Neural cell (in vitro differentiated cells): ENCODE measurements around the gene OXT. TPM values are rescaled to one million over a fixed set of nuclear protein-coding genes. Genes with fewer than 3 reads are reported as not detected.

ENCODE experiments used
- H2AFZ ChIP-seq: fragments of 200-600, 300-800 bp; sonication (generic), shearing (Covaris generic); 2 replicates; pipeline ENCODE4 v1.6.0; 2014; ENCODE audit warnings: low read depth, mild to moderate bottlenecking, antibody characterized with exemption, low read length, moderate library complexity
- H3F3A ChIP-seq: fragments of 200-600 bp; shearing (Covaris generic); 2 replicates; pipeline ENCODE4 v1.6.1; 2016; ENCODE audit warnings: mild to moderate bottlenecking, moderate library complexity, mixed read lengths, antibody characterized with exemption, low read length; ENCODE audit not compliant: insufficient read depth, poor library complexity, severe bottlenecking
- H3K27ac ChIP-seq: fragments of 200-600, 300-800 bp; sonication (generic), shearing (Covaris generic); 2 replicates; pipeline ENCODE4 v1.5.1; 2014; ENCODE audit warnings: mild to moderate bottlenecking, low read length, moderate library complexity
- H3K27me3 ChIP-seq: fragments of 300-800, 200-600 bp; sonication (generic), shearing (Covaris generic); 2 replicates; pipeline ENCODE4 v1.6.0; 2014; ENCODE audit warnings: mild to moderate bottlenecking, low read depth, low read length, moderate library complexity; ENCODE audit not compliant: insufficient read depth
- H3K36me3 ChIP-seq: fragments of 300-800, 200-600 bp; sonication (generic), shearing (Covaris generic); 2 replicates; pipeline ENCODE4 v1.5.1; 2014; ENCODE audit warnings: mild to moderate bottlenecking, antibody characterized with exemption, low read length, moderate library complexity; ENCODE audit not compliant: insufficient read depth
- H3K4me2 ChIP-seq: fragments of 300-800, 200-600 bp; sonication (generic), shearing (Covaris generic); 2 replicates; pipeline ENCODE4 v1.6.0; 2014; ENCODE audit warnings: mild to moderate bottlenecking, low read length
- H3K4me3 ChIP-seq: fragments of 300-800, 200-600 bp; sonication (generic), shearing (Covaris generic); 2 replicates; pipeline ENCODE4 v1.5.1; 2014; ENCODE audit warnings: mild to moderate bottlenecking, low read length, moderate library complexity
- H3K79me2 ChIP-seq: fragments of 200-600 bp; shearing (Covaris generic); replicated peaks from 2 replicates; pipeline ENCODE4 v1.6.0; 2014; ENCODE audit warnings: mild to moderate bottlenecking, low read length, moderate library complexity; ENCODE audit not compliant: insufficient read depth
- H3K9ac ChIP-seq: fragments of 300-800, 200-600 bp; sonication (generic), shearing (Covaris generic); 2 replicates; pipeline ENCODE4 v1.6.1; 2016; ENCODE audit warnings: mild to moderate bottlenecking, low read length, mixed read lengths
- H3K9me2 ChIP-seq: fragments of 200-600 bp; shearing (Covaris generic); 2 replicates; pipeline ENCODE4 v1.6.1; 2016; ENCODE audit warnings: mild to moderate bottlenecking, low read length, mixed read lengths; ENCODE audit not compliant: insufficient read depth
- H3K9me3 ChIP-seq: fragments of 200-600, 300-800 bp; sonication (generic), shearing (Covaris generic); 2 replicates; pipeline ENCODE4 v1.6.1; 2016; ENCODE audit warnings: mild to moderate bottlenecking, mixed run types, low read length, moderate library complexity, mixed read lengths
- H4K20me1 ChIP-seq: fragments of 200-600 bp; shearing (Covaris generic); 2 replicates; pipeline ENCODE4 v1.6.1; 2016; ENCODE audit warnings: mild to moderate bottlenecking, mixed run types; ENCODE audit not compliant: insufficient read depth
- EP300 ChIP-seq: fragments of 450-650 bp; conservative IDR thresholded peaks from 2 replicates; pipeline ENCODE4 v1.6.1; 2014; ENCODE audit warnings: antibody characterized with exemption, mild to moderate bottlenecking, moderate library complexity; ENCODE audit not compliant: poor library complexity, severe bottlenecking
- EZH2 ChIP-seq: fragments of 200-600, 300-800 bp; shearing (Covaris generic), sonication (generic); IDR thresholded peaks from 2 replicates; pipeline ENCODE4 v1.6.1; 2014; ENCODE audit warnings: antibody characterized with exemption, low read length, borderline replicate concordance, mild to moderate bottlenecking; ENCODE audit not compliant: insufficient read depth, poor library complexity, severe bottlenecking
- MXI1 ChIP-seq: fragments of 450-650 bp; conservative IDR thresholded peaks from 2 replicates; pipeline ENCODE4 v1.6.1; 2014; ENCODE audit warnings: antibody characterized with exemption, mild to moderate bottlenecking; ENCODE audit not compliant: poor library complexity, severe bottlenecking
- POLR2AphosphoS5 ChIP-seq: IDR thresholded peaks from 2 replicates; pipeline ENCODE4 v1.6.1; 2012
- RAD21 ChIP-seq: fragments of 450-650 bp; conservative IDR thresholded peaks from 2 replicates; pipeline ENCODE4 v1.6.1; 2014; ENCODE audit warnings: antibody characterized with exemption, mild to moderate bottlenecking, moderate library complexity
- SMC3 ChIP-seq: fragments of 450-650 bp; conservative IDR thresholded peaks from 2 replicates; pipeline ENCODE4 v1.6.1; 2014; ENCODE audit warnings: antibody characterized with exemption, mild to moderate bottlenecking, moderate library complexity; ENCODE audit not compliant: poor library complexity
- TAF1 ChIP-seq: IDR thresholded peaks from 2 replicates; pipeline ENCODE4 v1.6.1; 2012; ENCODE audit warnings: low read depth
- polyA plus RNA-seq: library from polyadenylated mRNA; depleted of rRNA; stranded (reverse); fragments of >200 nt; gene quantifications from 2 replicates; pipeline ENCODE4 v1.2.3, GENCODE V29; 2014
- TF ChIP-seq, protein P1 (sequence below): fragments of 450-650 bp; IDR thresholded peaks from 2 replicates; pipeline ENCODE4 v1.5.1; 2014; ENCODE audit warnings: antibody characterized with exemption, mild to moderate bottlenecking, moderate library complexity; ENCODE audit not compliant: poor library complexity, severe bottlenecking
- TF ChIP-seq, protein P2 (sequence below): IDR thresholded peaks from 2 replicates; pipeline ENCODE4 v1.6.1; 2012; ENCODE audit warnings: borderline replicate concordance

Gene OXT
- polyA plus RNA-seq, 1 donor from 2014 or later = not detected

DNA sequence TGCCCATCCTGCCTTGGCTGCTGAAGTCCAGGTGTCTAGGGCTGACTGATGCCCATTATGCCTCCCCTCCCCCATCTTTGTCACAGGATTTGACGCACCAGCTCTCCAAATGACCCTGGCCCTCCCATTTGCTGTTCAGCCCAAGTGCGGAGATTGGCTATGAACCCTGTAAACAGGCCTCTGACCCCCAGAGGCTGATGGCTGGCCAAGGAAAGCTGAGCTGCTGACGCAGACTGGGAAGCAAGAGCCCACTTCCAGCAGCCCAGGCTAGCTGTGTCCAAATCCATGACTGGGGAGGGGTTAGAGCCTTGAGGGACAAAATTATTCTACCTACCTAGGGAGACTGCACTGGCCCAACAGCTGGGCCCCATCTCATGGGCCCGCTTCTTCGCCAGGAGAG is 28.8 kb upstream of the OXT start:
- Histone ChIP-seq H3K9me3 (no peaks in the 10 kb centered on the region), H2AFZ (no peak overlapping the region), H4K20me1 (no peaks in the 10 kb centered on the region), H3F3A (no peaks in the 10 kb centered on the region), H3K9ac (no peak overlapping the region), H3K27ac (no peak overlapping the region), H3K9me2 (no peaks in the 10 kb centered on the region), H3K4me3 (no peak overlapping the region), H3K36me3 (peaks cover 10% of the 10 kb centered on the region), H3K4me2 (no peak overlapping the region), H3K79me2 (peaks cover 4% of the 10 kb centered on the region), H3K27me3 (no peaks in the 10 kb centered on the region)
- TF ChIP-seq POLR2AphosphoS5 (no peak), MXI1 (no peak), RAD21 (no peak), TAF1 (no peak), EZH2 (no peak), SMC3 (no peak), EP300 (no peak)
- TF ChIP-seq, protein P1, sequence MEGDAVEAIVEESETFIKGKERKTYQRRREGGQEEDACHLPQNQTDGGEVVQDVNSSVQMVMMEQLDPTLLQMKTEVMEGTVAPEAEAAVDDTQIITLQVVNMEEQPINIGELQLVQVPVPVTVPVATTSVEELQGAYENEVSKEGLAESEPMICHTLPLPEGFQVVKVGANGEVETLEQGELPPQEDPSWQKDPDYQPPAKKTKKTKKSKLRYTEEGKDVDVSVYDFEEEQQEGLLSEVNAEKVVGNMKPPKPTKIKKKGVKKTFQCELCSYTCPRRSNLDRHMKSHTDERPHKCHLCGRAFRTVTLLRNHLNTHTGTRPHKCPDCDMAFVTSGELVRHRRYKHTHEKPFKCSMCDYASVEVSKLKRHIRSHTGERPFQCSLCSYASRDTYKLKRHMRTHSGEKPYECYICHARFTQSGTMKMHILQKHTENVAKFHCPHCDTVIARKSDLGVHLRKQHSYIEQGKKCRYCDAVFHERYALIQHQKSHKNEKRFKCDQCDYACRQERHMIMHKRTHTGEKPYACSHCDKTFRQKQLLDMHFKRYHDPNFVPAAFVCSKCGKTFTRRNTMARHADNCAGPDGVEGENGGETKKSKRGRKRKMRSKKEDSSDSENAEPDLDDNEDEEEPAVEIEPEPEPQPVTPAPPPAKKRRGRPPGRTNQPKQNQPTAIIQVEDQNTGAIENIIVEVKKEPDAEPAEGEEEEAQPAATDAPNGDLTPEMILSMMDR = no peak
- TF ChIP-seq, protein P2, sequence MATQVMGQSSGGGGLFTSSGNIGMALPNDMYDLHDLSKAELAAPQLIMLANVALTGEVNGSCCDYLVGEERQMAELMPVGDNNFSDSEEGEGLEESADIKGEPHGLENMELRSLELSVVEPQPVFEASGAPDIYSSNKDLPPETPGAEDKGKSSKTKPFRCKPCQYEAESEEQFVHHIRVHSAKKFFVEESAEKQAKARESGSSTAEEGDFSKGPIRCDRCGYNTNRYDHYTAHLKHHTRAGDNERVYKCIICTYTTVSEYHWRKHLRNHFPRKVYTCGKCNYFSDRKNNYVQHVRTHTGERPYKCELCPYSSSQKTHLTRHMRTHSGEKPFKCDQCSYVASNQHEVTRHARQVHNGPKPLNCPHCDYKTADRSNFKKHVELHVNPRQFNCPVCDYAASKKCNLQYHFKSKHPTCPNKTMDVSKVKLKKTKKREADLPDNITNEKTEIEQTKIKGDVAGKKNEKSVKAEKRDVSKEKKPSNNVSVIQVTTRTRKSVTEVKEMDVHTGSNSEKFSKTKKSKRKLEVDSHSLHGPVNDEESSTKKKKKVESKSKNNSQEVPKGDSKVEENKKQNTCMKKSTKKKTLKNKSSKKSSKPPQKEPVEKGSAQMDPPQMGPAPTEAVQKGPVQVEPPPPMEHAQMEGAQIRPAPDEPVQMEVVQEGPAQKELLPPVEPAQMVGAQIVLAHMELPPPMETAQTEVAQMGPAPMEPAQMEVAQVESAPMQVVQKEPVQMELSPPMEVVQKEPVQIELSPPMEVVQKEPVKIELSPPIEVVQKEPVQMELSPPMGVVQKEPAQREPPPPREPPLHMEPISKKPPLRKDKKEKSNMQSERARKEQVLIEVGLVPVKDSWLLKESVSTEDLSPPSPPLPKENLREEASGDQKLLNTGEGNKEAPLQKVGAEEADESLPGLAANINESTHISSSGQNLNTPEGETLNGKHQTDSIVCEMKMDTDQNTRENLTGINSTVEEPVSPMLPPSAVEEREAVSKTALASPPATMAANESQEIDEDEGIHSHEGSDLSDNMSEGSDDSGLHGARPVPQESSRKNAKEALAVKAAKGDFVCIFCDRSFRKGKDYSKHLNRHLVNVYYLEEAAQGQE = no peak

DNA sequence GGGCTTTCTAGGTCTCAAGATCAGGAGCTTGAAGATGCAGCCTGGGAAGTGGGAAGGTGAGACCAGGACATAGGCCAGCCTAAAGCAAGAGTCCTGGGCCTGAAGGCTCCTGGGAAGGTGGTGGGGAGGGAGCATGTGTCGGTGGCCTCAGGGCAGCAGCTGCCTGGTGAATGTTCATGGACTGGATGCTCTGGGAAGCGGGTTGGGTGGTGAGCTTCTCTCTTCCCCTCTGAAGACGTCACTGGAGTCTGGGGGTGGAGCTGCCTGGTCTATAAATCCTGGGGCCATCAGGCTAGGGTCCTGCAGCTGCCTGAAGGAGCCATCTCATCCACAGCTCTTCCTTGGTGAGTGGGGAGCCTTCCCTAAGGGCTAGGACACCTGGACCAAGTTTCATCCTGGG is 28.1 kb upstream of the OXT start, which contains the start of gene GNRH2:
GNRH2 (plus strand) TSS at position 301 of the 400 bp plus-strand sequence. CDS start 793 bp downstream, outside the sequence.
- Histone ChIP-seq H3K4me2 (no peak within 1 kb of the TSS), H3K9me3 (no peaks in the 10 kb centered on the region), H3K9me2 (no peaks in the 10 kb centered on the region), H3K79me2 (peaks cover 6% of the 10 kb centered on the region), H3K36me3 (peaks cover 10% of the 10 kb centered on the region), H3F3A (no peaks in the 10 kb centered on the region), H4K20me1 (no peaks in the 10 kb centered on the region), H3K27ac (no peak within 1 kb of the TSS), H2AFZ (no peak within 1 kb of the TSS), H3K27me3 (no peaks in the 10 kb centered on the region), H3K4me3 (no peak within 1 kb of the TSS), H3K9ac (no peak within 1 kb of the TSS)
- TF ChIP-seq, protein P2 = no peak
- no peak for TF ChIP-seq EZH2
- no peak for TF ChIP-seq RAD21
- TF ChIP-seq EP300 = no peak
- TF ChIP-seq, protein P1 = no peak
- no peak for TF ChIP-seq SMC3
